HAP-1 (cell line): ENCODE results near the gene C20orf141.

Source experiments
- DNase-seq, 2 experiments: peaks; one replicate each; pipeline ENCODE4 v3.0.0-alpha.2; 2016 to 2020; ENCODE audit warnings: low spot score in 2 of 2
- H3K27me3 ChIP-seq: fragments of 250-450 bp; sonication (Bioruptor Pico); 2 replicates; pipeline ENCODE4 v1.5.1; 2020; ENCODE audit warnings: low read depth, mild to moderate bottlenecking, moderate library complexity
- H3K36me3 ChIP-seq: fragments of 250-450 bp; sonication (Bioruptor Pico); replicated peaks from 2 replicates; pipeline ENCODE4 v1.5.1; 2020; ENCODE audit warnings: mild to moderate bottlenecking
- H3K4me1 ChIP-seq: fragments of 250-450 bp; sonication (Bioruptor Pico); 2 replicates; pipeline ENCODE4 v1.5.1; 2020; ENCODE audit warnings: mild to moderate bottlenecking
- H3K4me3 ChIP-seq: fragments of 250-450 bp; sonication (Bioruptor Pico); 2 replicates; pipeline ENCODE4 v1.5.1; 2020; ENCODE audit warnings: mild to moderate bottlenecking, moderate library complexity
- H3K9me3 ChIP-seq: fragments of 250-450 bp; sonication (Bioruptor Pico); 2 replicates; pipeline ENCODE4 v1.5.1; 2020; ENCODE audit warnings: mild to moderate bottlenecking, moderate library complexity
- in situ Hi-C: fragments of 300-500 bp; cut with MboI; formaldehyde crosslinking; loops from 3 replicates; pipeline ENCODE4 v1.14.3; 2020; ENCODE audit warnings: low sequenced_read_pairs, inconsistent platforms, mixed read lengths

C20orf141 gene

GRCh38 chr20:2864626-2865025 is 49.8 kb downstream of the C20orf141 start:
- DNase-seq, result no peak
- Histone ChIP-seq H3K9me3 (no peaks in the 10 kb centered on the region), H3K36me3 (no peaks in the 10 kb centered on the region; the same call in none of the 2 replicates), H3K27me3 (no peaks in the 10 kb centered on the region), H3K4me3 (no peak overlapping the region), H3K4me1 (no peaks in the 10 kb centered on the region)
- in situ Hi-C loops, result no loop called here

DNA sequence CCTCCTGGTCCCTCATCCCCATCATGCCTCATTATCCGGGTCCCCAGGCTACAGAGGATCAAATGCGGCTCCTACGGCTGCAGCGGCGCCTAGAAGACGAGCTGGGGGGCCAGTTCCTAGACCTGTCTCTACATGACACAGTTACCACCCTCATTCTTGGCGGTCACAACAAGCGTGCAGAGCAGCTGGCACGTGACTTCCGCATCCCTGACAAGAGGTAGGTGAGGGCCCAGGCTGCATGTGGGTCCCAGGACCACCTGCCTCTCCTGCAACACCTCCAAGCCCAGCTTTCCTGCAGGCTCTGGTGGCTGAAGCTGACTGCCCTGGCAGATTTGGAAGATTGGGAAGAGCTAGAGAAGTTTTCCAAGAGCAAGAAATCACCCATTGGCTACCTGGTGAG is 50.3 kb downstream of the C20orf141 start:
- no peaks in the 10 kb centered on the region for H3K9me3 ChIP-seq
- no peak for DNase-seq
- no peaks in the 10 kb centered on the region for H3K27me3 ChIP-seq
- no peaks in the 10 kb centered on the region for H3K4me1 ChIP-seq
- H3K4me3 ChIP-seq, result no peak overlapping the region
- in situ Hi-C loops, result no loop called here
- H3K36me3 ChIP-seq, result no peaks in the 10 kb centered on the region; the same call in none of the 2 replicates
